ENCODE measurements around the gene CTPS1.

Gene CTPS1

DNA sequence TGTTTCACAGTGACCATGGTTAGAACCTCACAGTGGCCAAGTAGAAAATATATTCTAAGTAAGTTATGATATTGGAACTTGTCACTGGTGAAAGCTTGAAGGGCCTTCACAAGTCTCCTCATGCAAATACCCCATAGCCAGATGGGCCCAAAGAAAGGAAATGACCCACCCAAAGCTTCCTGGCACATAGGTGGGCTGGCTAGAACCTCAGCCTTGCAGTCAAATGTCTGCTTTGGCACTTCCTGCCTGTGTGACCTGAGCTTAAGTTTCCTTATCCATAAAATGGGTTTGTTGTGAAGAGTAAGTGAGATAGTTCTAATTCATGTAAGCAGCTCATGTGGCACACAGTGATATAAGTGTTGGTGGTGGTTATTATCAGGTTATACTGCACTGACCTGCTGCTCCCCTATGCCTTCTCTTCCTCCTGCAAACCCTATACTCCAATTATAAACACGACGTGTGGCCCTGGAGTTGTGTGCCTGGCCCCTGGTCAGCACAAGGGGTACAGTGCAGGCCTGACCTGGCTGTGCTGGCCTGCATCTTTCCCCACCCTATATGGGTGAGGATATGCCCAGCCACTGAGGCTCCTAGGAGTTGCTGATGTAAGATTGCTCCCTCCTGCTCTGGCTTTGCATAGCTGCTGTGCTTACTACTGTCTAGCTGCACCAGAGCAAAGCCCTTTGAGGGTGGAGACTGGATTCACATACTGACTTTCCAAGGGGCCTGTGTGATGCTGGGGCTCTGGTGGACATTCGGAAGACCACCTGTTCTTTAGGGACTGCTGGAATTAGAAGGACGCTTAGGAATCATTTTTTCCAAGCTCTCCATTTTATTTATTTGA, 46.7 kb downstream of the CTPS1 start:
- no peak for DNase-seq

GRCh38 chr1:41028034-41028642, 48.6 kb downstream of the CTPS1 start:
- no peak for DNase-seq

- no peak for DNase-seq
Measured at GRCh38 chr1:41030872-41031616, 51.5 kb downstream of the CTPS1 start.

- no peak for DNase-seq
Measured at GRCh38 chr1:41032147-41032546, 52.7 kb downstream of the CTPS1 start.

DNA sequence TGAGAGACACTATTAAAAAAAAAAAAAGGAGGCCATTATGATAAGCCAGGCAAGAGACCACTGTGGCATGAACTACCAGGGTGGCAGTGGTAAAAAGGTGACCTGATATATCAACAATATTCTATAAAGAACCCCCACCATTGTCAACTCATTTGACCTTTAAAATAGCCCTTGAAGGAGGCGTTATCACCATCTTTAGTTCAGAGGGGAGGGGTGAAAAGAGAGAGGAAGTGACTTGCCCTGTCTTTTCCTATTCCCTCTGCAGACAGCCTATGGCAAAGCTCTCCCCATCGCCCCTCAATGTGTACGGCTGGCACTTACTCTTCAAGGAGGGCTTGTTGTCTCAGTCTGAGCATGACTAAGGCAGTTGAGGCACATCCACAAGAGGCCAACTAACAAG, 53.8 kb downstream of the CTPS1 start:
- no peak for DNase-seq

DNA sequence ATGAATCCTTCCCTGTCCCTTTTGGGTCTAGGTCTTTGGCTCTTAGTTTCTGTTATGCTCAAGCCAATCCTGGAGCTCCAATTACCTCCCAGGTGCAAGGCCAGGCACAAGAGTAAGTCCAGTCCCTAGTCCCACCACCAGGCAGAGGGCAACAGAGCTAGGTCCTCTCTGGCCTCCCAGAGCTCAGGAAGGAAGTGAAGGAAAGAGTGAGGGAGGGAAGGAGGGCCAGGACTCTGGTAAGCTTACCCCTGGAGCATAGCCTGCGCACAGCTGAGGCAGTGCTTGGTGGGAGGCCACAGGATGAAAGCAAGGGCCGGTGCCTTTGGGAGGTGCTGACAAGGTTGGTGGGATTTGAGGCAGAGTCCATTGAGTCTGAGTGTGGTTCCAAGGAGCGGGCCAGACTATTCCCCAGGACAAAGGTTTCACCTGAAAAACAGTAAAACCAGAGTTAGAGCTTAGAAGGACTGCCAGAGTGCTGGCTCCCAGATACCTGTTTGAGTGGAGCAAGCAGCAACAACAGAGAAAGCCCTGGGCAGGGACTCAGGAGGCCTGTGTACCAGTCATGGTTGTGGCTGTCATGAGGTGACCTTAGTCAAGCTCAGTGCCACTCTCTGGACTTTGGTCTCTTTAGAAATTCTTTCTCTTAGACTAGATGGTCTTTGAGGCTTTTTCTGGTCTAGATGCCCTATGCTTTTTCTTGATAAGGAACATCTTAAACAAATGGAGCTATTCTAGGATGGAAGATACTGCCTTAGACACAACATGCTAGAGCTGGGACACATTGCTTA, 57.8 kb downstream of the CTPS1 start:
- DNase-seq = no peak

DNA sequence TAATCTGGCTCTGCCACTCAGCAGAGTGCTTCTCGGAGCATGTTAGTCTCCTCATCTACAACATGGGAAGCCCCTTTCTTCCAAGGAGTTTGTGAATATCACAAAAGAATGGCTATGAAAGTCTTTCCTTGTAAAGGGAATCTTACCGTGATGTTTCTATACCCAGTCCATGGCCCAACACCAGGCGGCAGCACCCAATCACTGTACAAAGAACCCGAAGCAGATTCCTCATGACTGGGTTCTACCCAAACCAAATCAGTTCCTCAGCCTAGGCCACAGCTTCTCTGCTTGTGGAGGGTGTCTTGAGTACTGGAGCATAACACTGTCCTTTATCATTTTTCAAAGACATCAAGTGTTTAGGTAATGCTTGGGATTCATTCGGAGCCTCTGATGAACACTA, 58.6 kb downstream of the CTPS1 start:
- DNase-seq = no peak

GRCh38 chr1:41041614-41042270, 62.2 kb downstream of the CTPS1 start:
- DNase-seq = no peak

GRCh38 chr1:41044187-41044586, 64.7 kb downstream of the CTPS1 start:
- DNase-seq = no peak

DNA sequence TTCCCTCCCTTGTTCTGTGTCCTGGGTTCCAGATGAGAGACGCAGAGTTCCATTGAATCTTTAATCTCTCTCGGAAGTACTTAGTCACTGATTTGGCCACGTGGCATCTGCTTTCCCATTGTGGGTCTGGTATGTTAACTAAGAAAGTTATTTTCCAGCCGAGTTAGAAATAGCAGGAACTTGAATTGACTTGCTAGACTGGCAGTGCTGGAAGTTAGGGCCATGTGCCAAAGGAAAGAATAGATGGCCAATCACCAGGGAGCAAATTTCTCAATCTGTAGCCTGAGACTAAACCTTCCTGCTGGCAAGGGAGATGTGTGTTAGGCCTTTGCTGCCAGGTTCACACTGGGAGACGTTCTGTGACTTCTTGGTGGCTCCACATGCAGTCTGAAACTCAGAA, 66.2 kb downstream of the CTPS1 start:
- no peak for DNase-seq

DNA sequence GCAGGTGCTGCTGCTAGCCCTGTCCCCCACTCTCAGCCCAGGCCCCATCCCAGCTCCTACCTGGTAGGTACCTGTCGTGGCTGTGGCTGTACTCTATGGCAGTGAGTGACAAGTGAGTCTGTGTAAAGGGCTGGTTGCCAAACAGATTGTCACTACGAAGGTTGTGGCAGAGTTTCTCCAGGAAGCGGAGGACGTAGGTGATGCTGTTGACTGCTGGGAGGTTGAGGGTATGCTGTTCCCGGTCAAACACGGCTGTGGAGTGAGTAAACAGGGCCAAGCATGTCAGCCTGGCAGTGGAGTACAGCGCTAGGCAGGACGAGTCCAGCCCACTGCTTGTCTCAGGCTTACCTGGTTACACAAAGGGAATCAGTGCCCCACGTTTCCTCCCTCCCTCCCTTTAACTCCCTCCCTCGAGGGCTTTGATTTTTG, 66.9 kb downstream of the CTPS1 start:
- DNase-seq = no peak

DNA sequence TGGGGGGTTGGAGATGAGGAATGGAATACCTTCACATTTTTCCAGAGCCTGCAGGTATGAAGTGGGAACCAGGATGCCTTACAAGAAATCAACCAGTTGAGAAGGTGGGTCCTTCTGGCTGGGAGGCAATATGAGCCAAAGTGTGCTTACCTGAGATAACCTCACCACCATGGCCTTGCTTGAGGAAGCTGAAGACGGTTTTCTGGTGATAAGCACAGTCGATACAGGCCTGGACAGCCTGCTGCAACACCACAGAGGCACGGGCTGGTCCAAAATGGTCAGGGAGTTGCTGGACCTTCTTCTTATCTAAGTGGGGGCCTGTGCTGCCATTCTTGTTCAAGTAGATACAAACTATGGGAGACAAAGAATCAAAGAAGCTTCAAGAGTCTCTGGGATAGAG, 69.0 kb downstream of the CTPS1 start:
- DNase-seq = no peak

- DNase-seq = no peak
Measured at GRCh38 chr1:41051022-41051421, 71.5 kb downstream of the CTPS1 start.

DNA sequence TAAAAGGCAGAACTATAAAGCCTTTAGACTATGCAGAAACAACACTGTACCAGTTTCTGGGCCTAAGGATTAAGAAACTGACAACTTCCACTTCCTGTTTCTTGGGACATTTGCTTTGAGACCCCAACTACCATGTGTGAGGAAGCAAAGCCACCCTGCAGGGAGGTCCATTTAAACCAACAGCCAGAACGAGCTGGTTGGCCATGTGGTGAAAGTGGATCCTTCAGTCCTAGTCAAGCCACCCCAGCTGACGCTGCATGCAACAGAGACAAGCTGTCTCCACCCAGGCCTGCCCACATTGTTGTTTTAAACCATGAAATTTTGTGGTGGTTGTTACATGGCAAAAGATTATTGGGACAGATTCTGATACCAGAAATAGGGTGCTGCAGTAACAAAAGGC, 73.8 kb downstream of the CTPS1 start:
- no peak for DNase-seq

- no peak for DNase-seq
Measured at GRCh38 chr1:41056907-41057306, 77.4 kb downstream of the CTPS1 start.
